ENCODE results near the gene LDLRAD4.

LDLRAD4 gene

DNA sequence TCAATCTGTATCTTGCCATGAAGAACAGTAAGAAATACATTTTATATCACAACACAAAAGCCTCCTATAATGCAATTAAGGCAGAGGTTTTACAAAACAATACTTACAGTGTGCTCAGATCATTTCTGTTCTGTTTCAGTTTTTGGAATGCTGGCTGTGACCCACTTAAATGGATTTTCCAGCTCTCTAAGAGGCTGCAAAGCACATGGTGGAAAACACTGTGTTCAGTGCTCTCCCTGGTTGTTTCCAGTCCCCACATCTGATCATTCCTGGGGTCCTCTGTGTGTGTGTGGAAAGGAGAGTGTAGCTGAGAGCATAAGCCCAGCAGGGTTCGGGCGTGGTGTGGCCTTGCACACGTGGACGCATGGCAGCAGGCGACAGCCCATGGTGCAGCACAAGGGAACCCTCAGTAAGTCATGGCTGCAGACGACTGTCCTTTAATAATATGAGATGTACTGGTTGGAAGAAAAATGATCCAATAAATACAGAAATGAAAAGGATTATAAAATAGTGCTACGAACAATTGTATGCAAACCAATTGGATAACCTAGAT, 412.2 kb downstream of the LDLRAD4 start:
- DNase-seq (ENCODE audit: low read depth in 2 of 2) = no peak
- H3K4me3 ChIP-seq (replicated peaks in 1 of 2; ENCODE audit: low read depth in 2 of 2, low read length in 2 of 2) = no peak overlapping the region
- TF ChIP-seq, protein P1, sequence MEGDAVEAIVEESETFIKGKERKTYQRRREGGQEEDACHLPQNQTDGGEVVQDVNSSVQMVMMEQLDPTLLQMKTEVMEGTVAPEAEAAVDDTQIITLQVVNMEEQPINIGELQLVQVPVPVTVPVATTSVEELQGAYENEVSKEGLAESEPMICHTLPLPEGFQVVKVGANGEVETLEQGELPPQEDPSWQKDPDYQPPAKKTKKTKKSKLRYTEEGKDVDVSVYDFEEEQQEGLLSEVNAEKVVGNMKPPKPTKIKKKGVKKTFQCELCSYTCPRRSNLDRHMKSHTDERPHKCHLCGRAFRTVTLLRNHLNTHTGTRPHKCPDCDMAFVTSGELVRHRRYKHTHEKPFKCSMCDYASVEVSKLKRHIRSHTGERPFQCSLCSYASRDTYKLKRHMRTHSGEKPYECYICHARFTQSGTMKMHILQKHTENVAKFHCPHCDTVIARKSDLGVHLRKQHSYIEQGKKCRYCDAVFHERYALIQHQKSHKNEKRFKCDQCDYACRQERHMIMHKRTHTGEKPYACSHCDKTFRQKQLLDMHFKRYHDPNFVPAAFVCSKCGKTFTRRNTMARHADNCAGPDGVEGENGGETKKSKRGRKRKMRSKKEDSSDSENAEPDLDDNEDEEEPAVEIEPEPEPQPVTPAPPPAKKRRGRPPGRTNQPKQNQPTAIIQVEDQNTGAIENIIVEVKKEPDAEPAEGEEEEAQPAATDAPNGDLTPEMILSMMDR (IDR thresholded peaks at IDR 0.05; ENCODE audit: low read depth, low read length) = no peak

DNA sequence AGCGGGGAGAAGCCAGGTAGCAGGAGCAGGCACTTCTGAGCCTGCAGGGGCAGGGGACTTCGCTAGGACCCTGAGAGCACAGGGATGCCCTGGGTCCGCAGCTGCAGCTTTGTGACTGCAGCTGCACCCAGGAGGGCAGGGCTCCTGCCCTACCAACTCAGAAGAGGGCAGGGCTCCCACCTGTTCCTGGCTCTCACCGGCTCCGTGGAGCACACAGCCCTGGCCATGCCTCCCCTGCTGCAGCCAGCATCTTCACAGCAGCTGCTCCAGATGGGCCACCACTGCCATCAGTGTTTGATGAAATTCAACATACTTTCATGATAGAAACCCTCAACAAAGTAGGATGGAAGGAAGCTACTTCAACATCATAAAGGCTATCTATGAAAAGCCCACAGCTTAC, 415.1 kb downstream of the LDLRAD4 start:
- no peak for DNase-seq (ENCODE audit: low read depth in 2 of 2)
- no peak overlapping the region for H3K4me3 ChIP-seq (replicated peaks in 1 of 2; ENCODE audit: low read depth in 2 of 2, low read length in 2 of 2)

DNA sequence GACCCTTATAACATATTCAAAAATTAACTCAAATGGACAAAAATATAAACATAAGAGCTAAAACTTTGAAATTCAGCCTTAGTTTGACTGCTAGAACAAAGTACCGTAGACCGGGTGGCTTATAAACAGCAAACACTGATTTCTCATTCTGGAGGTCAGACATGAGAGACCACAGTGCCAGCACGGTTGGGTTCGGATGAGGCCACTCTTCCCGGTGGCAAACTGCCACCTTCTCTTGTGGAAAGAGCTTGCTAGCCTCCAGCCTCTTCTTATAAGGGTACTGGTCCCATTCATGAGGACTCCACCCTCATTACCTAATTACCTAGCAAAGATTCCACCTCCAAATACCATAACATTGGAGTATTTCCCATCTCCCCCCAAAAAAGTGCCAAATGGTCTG, 416.5 kb downstream of the LDLRAD4 start:
- H3K4me3 ChIP-seq (replicated peaks in 1 of 2; ENCODE audit: low read depth in 2 of 2, low read length in 2 of 2) = no peak overlapping the region
- no peak for DNase-seq (ENCODE audit: low read depth in 2 of 2)
- TF ChIP-seq, protein P1 (IDR thresholded peaks at IDR 0.05; ENCODE audit: low read depth, low read length) = no peak

More for the DNA sequence above, 415.1 kb downstream of the LDLRAD4 start:
- TF ChIP-seq, protein P1 (IDR thresholded peaks at IDR 0.05; ENCODE audit: low read depth, low read length) = no peak

DNA sequence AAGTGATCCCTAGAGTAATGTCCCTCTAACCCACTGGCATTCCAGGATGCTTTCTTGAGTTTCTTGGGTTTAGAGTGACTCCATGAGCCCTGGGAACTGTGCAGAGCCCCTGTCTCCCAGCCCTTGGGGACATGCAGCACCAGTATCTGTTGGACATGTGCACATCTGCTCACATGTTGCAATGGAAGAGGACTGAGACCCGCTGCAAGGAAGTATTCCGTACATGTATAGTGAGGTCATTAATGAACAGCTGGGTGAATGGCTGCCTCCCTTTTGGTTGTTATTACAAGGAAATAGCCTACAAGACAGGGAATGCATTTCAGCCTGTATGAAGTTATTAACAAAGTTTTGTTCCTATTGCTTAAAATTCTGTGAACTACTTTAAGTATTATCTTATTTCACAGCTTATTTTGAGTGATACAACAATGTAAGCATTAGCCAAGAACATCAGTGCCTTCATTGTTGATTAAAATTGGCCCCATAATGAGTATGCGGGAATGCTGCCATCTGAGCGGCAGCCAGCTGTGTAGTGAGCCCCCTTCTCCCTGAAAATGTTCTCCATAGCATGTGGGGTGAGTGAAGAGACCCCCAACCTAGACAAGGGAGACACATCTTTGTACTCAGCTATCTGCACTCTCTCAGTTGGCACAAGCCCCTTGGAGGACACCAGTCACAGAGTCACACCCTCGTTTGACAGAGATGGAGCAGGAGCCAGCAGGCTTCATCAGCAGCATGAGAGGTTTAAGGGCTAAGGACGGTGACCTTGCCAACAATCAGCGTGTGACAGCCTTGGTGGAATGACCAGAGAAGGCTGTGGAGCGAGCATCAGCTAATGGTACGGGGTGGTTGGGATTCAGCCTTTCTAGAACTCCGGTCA, 420.4 kb downstream of the LDLRAD4 start:
- no peak overlapping the region for H3K4me3 ChIP-seq (replicated peaks in 1 of 2; ENCODE audit: low read depth in 2 of 2, low read length in 2 of 2)
- DNase-seq (ENCODE audit: low read depth in 2 of 2) = no peak
- TF ChIP-seq, protein P1 (IDR thresholded peaks at IDR 0.05; ENCODE audit: low read depth, low read length) = no peak

DNA sequence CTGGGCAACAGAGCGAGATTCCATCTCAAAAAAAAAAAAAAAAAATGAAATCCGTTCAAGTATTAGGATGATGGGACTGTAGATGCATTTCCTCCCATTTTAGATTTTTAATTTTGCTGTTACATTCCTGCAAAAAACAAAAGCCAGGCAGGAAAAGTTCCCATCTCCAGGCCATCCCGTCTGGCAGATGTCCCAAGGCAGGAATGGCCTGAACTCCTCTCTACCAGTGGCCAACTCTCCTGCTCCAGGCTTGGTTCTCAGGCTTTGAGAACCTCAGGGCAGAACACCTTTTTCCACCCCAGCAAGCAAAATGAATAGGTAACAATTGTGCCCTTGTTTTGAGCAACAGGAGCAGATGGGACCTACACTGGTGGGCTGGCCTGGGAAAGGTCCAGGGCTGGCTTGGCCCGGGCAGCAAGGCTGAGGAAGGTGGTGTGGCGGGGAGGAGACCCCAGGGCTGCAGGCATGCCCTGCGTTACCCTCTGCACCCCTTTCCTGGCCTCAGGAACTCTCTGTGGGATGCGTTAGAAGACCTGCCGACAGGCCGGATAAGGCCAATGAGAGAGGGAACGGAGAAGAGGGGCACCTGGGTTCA, 421.8 kb downstream of the LDLRAD4 start:
- TF ChIP-seq, protein P1 (IDR thresholded peaks at IDR 0.05; ENCODE audit: low read depth, low read length) = no peak
- no peak for DNase-seq (ENCODE audit: low read depth in 2 of 2)
- no peak overlapping the region for H3K4me3 ChIP-seq (replicated peaks in 1 of 2; ENCODE audit: low read depth in 2 of 2, low read length in 2 of 2)

DNA sequence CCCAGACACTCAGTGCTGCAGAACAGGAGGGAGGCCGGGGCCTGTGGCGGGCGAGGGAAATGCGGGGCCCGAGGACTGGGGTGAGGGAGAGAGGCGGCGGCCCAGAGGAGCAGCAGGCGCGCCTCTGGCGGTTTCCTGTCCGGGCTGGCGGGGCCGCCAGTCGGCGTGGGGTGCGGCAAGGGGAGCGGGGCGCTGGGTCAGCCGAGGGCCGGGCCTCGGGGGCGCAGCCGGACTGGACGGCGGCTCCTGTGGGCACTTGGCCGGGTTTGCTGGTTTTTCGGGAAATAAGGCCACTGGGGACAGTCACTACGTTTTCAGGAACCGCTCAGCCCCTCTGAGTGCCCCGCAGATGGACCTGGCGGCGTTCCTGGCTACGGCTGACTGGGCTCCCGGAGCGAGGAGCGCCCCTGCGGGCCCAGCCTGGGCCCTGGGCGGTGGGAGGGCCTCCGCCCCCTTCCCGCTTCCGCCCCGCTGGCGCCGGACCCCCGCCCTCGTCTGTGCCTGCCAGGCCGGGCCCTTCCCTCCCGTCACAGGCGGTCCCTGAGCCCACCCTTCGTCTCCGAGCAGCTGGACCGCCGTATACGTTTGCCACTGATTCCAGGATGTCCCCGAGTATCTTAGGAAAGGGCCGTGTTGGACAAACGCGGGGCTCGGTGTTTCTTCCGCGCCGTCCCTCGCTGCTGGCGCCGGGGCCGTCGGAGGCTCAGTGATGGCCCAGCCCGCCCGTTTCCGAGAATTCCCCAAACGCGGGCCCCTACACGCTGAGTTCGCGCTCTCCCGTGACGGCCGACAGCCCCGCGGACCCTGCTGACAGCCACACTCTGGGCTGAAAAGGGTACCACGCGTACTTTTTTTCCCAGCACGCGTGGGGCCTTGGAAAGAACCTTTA, 423.2 kb downstream of the LDLRAD4 start:
- TF ChIP-seq, protein P1 (IDR thresholded peaks at IDR 0.05; ENCODE audit: low read depth, low read length) = no peak
- H3K4me3 ChIP-seq (replicated peaks in 1 of 2; ENCODE audit: low read depth in 2 of 2, low read length in 2 of 2) = peak overlapping the region; percentile 28 to 30
- DNase-seq (ENCODE audit: low read depth in 2 of 2) = peak in 1 of 2 donors; percentile 22
